ENCODE measurements around the gene PRKG1.

The PRKG1 gene

GRCh38 chr10:51620131-51620530, 545.8 kb downstream of the PRKG1 start:
- DNase-seq = no peak

DNA sequence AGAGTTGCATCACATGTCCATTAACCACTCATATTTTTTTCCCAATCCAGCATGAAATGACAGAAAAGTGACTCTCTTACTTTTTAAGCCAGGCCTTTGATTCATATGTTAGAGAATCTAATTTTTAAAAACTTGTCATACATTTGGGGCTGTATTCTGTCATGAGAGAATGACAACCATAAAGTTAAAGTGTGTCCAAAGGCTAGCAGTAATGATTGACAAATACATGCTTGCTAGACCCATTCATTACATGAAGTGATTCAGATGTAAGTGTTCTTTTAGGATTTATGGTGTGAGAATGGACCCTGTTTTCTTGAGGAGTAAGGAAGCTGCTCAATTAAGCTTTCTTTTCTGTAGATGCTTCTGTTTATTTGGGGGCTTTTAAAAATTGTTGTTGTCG, 549.7 kb downstream of the PRKG1 start:
- no peak for DNase-seq

DNA sequence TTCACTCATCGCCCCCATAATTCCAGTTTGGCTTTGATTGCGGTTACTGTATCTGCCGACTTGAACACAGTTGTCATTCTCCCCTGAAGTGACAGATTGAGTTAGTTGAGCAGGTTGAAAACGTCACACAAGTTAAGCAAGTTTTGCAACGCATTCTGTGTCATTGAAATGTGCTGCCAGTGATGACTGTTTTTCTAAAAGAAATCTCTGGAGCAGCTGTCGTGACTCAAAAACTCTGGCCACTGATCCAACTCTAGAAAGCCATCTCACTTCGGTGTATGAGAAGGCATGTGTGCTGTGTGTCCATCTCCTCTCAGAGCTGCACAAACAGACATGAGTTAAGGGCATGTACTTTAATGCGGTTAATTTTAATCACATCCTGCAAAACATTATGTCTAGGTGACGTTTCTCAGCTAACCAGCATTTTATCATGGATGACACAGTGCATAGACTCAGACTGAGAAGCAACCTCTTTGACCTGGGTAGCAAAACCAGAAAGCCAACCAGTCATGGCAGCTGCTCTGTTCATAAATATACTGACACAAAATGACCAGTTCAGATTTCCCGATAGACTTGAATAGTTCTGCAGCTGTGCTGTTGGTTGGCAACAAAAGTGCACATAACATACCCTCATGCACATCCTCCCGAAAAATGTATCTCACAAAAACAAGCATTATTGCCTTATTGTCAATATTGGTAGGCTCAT, 555.8 kb downstream of the PRKG1 start:
- DNase-seq = no peak

DNA sequence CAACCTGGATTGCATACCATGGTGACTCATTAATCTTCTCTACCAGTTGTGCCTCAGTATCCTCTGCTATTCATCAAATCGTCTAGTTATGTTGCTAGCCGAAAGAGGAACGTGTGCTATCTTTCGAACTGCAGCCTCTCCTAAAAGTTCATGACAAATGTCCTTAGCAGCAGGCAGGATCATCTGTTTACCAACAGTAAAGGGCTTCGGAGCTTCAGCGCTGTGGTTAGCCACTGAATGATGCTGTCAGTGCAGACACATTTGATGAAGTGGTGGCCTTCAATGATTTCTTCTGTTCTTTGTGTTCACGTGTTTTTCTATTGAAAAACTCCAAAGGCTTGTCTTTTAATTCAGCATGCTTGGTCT, 556.3 kb downstream of the PRKG1 start:
- DNase-seq = no peak

DNA sequence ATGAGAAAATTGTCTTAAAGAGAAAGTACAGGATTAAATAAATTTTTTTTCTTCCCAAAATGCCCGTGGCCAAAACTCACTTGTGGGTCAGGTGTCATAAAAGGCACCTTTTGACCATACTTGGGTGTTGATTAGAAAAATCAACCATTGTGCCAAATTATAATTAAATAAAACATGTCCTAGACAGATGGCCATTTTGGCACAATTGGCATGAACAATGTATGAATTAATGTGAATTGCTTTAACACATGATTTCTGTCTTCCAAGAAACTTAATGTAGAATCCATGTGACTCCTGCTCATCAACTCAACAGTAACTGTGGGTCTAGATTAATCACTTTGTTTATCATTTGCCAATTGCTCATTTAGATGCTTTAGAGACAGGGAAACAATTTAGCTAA, 561.1 kb downstream of the PRKG1 start:
- no peak for DNase-seq

DNA sequence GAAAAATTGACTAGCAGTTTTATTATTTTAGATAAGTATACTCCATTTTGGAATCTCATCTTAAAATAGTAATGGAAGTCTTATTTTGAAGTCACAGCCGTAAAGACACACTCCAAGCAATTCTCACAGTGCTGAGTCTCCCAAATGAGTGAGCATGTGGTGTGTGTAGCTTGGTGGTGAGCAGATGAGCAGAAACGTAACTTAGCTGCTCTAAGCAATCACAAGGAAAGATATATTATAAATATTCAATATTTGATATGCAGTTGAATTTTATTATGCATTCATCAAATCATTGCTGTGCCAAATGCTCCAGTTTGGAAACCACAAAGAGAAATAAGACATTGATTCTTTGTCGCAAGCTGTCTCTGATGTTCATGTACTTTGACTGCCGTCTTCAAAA, 563.9 kb downstream of the PRKG1 start:
- DNase-seq = no peak

GRCh38 chr10:51638737-51639136, 564.5 kb downstream of the PRKG1 start:
- DNase-seq = no peak

- no peak for DNase-seq
Observed at GRCh38 chr10:51640120-51640819, 566.0 kb downstream of the PRKG1 start.

DNA sequence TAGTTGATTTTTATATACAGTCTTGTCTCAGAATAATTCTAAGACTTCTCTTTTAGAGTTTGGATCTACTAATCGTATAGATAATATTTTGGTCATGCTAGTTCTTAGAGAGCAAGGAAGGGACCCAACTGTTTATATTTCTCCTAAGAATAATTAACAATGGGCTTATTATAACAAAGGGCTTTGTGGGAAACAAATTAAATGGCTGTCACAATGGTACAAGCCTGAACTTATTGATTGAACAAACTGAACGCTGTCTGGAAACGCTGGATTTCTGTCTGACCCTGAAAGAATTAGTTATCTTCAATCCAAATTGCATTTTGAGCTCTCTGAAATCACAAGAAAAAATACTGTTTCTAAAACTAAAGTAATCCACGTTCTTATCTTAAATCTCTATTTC, 568.3 kb downstream of the PRKG1 start:
- no peak for DNase-seq

DNA sequence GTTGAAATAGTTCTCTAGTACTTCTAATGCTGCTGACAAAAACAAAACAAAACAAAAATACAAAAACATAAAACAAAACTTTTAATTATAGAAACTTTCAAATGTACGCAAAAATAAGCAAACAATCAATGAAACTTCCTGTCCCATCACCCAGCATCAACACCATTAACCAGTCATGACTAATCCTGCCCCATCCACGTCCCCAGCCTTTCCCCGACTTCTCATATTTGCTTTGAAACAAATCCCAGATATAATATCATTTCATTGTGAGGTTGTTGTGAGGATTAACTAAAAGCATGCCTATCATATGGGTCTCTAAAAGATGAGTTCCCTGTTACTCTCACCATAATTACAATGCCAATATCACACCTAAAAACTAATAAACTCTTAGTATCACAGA, 569.4 kb downstream of the PRKG1 start:
- DNase-seq = no peak

DNA sequence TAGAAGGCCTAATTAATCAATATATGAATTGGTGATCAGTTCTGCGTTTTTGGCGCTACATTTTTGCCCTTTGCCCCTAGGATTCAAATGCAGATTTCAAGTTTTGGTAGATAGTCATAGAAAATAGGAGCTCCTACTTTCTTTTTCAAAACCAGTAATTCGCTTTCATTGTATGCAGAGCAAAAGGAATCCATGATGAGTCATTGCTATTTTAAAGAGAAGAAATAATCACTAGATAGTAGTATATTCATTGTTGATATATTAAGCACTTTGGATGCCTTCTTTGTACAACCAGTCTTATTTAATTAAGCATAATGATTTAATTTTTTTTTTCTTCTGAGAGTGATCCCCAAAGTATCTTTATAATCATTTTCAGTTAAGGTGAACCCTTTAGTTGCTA, 574.8 kb downstream of the PRKG1 start:
- DNase-seq = no peak

DNA sequence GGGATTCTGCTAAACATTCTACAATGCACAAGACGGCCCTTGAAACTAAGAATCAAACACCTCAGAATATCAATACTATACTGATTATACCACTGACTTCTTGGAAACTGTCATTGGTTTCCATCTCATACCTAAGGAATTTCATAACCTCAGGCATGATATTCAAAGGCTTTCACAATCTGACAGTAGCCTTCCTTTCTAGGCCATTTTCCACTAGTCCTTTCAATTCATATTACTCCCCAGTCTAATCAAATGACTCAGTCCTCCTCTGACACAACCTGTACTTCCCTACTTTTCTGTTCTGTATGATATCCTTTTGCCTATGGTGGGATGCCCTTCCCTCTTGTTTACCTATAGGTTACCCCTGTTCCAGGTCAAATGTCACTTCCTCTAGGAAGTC, 576.8 kb downstream of the PRKG1 start:
- no peak for DNase-seq

DNA sequence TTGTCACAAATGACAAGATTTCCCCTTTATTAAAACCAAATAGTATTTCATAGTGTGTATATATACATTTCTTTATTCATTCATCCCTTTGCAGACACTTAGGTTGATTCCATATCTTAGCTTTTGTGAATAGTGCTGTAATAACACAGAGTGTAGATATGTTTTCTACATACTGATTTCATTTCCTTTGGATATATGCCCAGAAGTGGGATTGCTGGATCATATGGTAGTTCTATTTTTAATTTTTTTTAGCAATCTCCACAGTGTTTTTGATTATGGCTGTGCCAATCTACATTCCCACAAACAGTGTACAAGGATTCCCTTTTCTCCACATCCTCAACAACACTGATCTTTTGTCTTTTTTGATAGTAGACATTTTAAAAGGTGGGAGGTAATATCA, 578.7 kb downstream of the PRKG1 start:
- no peak for DNase-seq

DNA sequence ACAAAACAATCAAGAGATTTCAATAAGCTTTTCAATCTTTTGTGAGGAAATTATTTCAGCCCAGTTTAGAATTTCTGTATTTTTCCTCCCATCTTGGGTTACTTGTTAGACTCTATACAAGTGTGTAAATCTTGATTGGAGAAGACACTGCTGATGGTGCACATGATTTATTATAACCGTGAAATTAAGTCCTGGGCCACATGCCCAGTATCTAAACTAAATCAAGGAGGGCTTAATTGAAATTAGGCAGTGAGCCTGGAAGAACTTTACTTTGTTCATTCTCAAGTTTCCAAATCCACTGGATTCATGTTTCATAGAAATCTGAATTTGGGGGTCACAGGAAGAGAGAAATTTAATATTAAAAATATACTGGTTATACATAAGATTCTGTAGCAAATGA, 580.6 kb downstream of the PRKG1 start:
- DNase-seq = no peak

- no peak for DNase-seq
Observed at GRCh38 chr10:51656503-51656902, 582.2 kb downstream of the PRKG1 start.

- no peak for DNase-seq
Observed at GRCh38 chr10:51658000-51658399, 583.7 kb downstream of the PRKG1 start.

GRCh38 chr10:51659344-51659743, 585.1 kb downstream of the PRKG1 start:
- no peak for DNase-seq

DNA sequence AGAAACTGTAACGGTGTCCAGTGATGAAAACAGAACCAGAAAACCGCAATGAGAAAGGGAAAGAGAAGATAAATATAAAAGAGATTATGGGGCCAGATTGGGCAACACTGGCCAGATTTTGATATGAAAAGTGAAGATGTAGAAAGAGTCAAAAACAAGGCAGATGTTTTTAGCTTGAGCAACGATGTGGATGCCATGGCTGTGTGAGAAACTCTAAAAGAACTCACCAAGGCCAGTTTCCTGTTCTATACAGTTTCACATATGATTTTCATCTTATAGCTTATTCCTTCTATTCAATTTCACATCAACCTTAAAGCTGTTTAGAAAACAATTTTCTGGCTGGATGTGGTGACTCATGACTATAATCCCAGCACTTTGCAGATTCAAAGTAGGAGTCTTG, 588.8 kb downstream of the PRKG1 start:
- DNase-seq = no peak

DNA sequence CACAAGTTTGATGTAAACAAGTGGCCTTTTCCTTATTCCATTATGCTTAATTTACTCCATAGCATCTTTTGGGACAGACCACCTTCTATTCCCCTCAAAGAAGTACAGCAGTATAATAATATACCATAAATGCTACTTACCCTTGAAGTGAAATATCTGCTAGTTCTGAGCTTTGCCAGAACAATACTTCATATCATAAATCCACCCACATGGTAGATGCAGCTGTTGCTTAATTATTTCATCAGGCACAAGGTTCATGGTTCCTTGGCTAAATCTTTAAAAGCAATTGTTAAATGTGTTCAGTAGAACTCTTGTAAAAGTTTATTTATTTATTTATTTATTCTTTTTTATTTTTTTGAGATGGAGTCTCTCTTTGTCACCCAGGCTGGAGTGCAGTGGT, 592.2 kb downstream of the PRKG1 start:
- DNase-seq = no peak

GRCh38 chr10:51667678-51668335, 593.5 kb downstream of the PRKG1 start:
- DNase-seq = no peak

- no peak for DNase-seq
Observed at GRCh38 chr10:51668336-51668689, 594.0 kb downstream of the PRKG1 start.

GRCh38 chr10:51669041-51669440, 594.8 kb downstream of the PRKG1 start:
- no peak for DNase-seq

- DNase-seq = no peak
Observed at GRCh38 chr10:51672039-51672535, 597.8 kb downstream of the PRKG1 start.

DNA sequence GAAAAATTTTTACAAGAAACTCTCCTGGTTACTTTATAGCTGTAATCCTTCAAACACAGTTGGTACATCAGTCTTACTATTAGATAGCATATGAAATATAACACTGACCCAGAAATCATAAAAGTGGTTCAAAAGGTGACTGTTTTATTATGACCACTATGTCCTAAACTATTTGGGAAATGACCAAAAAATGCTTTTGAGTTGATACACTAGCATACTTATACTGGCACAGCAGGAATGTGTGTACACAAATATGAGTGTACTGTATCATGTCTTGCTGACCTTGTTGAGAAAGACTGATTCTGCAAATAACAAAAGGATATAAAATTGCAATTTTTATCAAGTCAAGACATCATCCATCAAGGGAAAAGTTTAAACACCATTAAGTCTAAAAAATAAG, 600.8 kb downstream of the PRKG1 start:
- DNase-seq = no peak

All from activated CD4-positive, alpha-beta T cell treated with anti-CD3 and anti-CD28 coated beads for 1 hour (primary cell).